ENCODE results near the gene ZNF684. TPM values are rescaled to one million over a fixed set of nuclear protein-coding genes. Genes with fewer than 3 reads are reported as not detected.
A peak's percentile ranks its signal among the peaks of the same experiment; 100 is the strongest.
"Not testable (repeated sequence)": the region's sequence is repeated elsewhere in the genome, so short reads cannot be mapped to it uniquely, and the experiment has no call there.

ZNF684 gene
- 1 to 10 TPM; 1.3 to 6.6 (median 3.7) TPM for total RNA-seq
- 1 to 10 TPM; 2.5 to 3.6 TPM for polyA plus RNA-seq
- total RNA-seq = 3.0 reads per million, percentile 16 among the genes with 10 or more reads in this experiment

- DNase-seq = peak; percentile 57 to 87 (median 81)
- POLR2A ChIA-PET = interaction anchor here (0.6 to 2.4 kb wide), 18 partner anchors 9 to 471 kb away, joined by 3 to 20 read pairs (median 3); partner anchors contain the start of genes CITED4, EXO5, NFYC and ZFP69
- peak within 1 kb of the TSS; percentile 59 to 96 (median 93) for H3K27ac Mint-ChIP-seq
- Histone ChIP-seq H3K9me3 (ENCODE audit: control insufficient read depth in 2 of 3, low read length in 3 of 3) (no peaks in the 10 kb centered on the region), H3K27ac (ENCODE audit: low read depth, low read length) (peak within 1 kb of the TSS; percentile 80), H3K4me1 (ENCODE audit: control insufficient read depth in 2 of 2, insufficient read depth in 2 of 2, low read length in 2 of 2) (peaks cover 14 to 17% of the 10 kb centered on the region in 2 donors), H3K36me3 (ENCODE audit: control insufficient read depth in 2 of 3, insufficient read depth in 3 of 3, low read length in 3 of 3) (no peaks in the 10 kb centered on the region), H3K4me3 (ENCODE audit: low read length) (peak within 1 kb of the TSS; percentile 78), H3K27me3 (ENCODE audit: control insufficient read depth in 2 of 2, insufficient read depth in 2 of 2, low read length in 2 of 2) (no peaks in the 10 kb centered on the region)
- peaks cover 22 to 29% (median 25%) of the 10 kb centered on the region in 7 donors for H3K4me1 Mint-ChIP-seq
- H3K27me3 Mint-ChIP-seq = peaks cover 4 to 24% (median 17%) of the 10 kb centered on the region in 5 donors
- peak; percentile 99 for ATAC-seq
- peaks cover 0 to 25% (median 11%) of the 10 kb centered on the region in 5 donors for H3K36me3 Mint-ChIP-seq
- intact Hi-C loops (cut with micrococcal nuclease) = loop anchor here (1.0 to 5.0 kb wide), 14 partner anchors 23 to 839 kb away; partner anchors contain the start of genes EXO5 (in 2 of the 2), NFYC (in 2 of the 2), RIMS3 (in 2 of the 2) and RLF (in 2 of the 2)
- H3K9me3 Mint-ChIP-seq = peaks cover 2 to 35% (median 8%) of the 10 kb centered on the region in 11 donors
- CTCF ChIA-PET = interaction anchor here (1.0 to 1.4 kb wide), 2 partner anchors 22 to 93 kb away, joined by 3 read pairs; no protein-coding TSS in a partner anchor
- H3K4me3 Mint-ChIP-seq = peak within 1 kb of the TSS; percentile 89 to 100 (median 98)
Observed at GRCh38 chr1:40531381-40532061, at the start of gene ZNF684. ZNF684 (plus strand) TSS chr1:40531637; CDS start chr1:40533167, 1,530 bp downstream.

- no peaks in the 10 kb centered on the region for H3K4me1 Mint-ChIP-seq
Observed at GRCh38 chr1:40495315-40495903, 36.0 kb upstream of the ZNF684 start.

GRCh38 chr1:40502651-40503050 is 28.8 kb upstream of the ZNF684 start:
- H3K4me3 ChIP-seq (ENCODE audit: low read length); POLR2A ChIA-PET; H3K4me3 Mint-ChIP-seq; H3K27ac ChIP-seq (ENCODE audit: low read depth, low read length); H3K4me1 ChIP-seq (ENCODE audit: control insufficient read depth in 2 of 2, insufficient read depth in 2 of 2, low read length in 2 of 2); DNase-seq; H3K27ac Mint-ChIP-seq; H3K27me3 Mint-ChIP-seq; CTCF ChIA-PET; H3K36me3 ChIP-seq (ENCODE audit: control insufficient read depth in 2 of 3, insufficient read depth in 3 of 3, low read length in 3 of 3); H3K27me3 ChIP-seq (ENCODE audit: control insufficient read depth in 2 of 2, insufficient read depth in 2 of 2, low read length in 2 of 2); ATAC-seq; intact Hi-C loops (cut with micrococcal nuclease): not testable (repeated sequence)
- Mint-ChIP-seq H3K9me3 (peaks cover 14 to 95% (median 60%) of the 10 kb centered on the region in 11 donors), H3K4me1 (peaks cover 0 to 12% (median 1%) of the 10 kb centered on the region in 7 donors), H3K36me3 (peaks cover 24 to 69% (median 64%) of the 10 kb centered on the region in 5 donors)
- peaks cover 4 to 64% (median 21%) of the 10 kb centered on the region in 3 experiments for H3K9me3 ChIP-seq (ENCODE audit: control insufficient read depth in 2 of 3, low read length in 3 of 3)

More at GRCh38 chr1:40495315-40495903, 36.0 kb upstream of the ZNF684 start:
- ChIA-PET POLR2A (no interaction called here), CTCF (no interaction called here)
- Histone ChIP-seq H3K4me3 (ENCODE audit: low read length) (no peak overlapping the region), H3K27me3 (ENCODE audit: control insufficient read depth in 2 of 2, insufficient read depth in 2 of 2, low read length in 2 of 2) (no peaks in the 10 kb centered on the region), H3K36me3 (ENCODE audit: control insufficient read depth in 2 of 3, insufficient read depth in 3 of 3, low read length in 3 of 3) (peaks cover 0 to 49% (median 9%) of the 10 kb centered on the region in 3 experiments), H3K9me3 (ENCODE audit: control insufficient read depth in 2 of 3, low read length in 3 of 3) (peaks cover 4 to 66% (median 22%) of the 10 kb centered on the region in 3 experiments), H3K27ac (ENCODE audit: low read depth, low read length) (no peak overlapping the region), H3K4me1 (ENCODE audit: control insufficient read depth in 2 of 2, insufficient read depth in 2 of 2, low read length in 2 of 2) (no peaks in the 10 kb centered on the region)
- peaks cover 23 to 86% (median 67%) of the 10 kb centered on the region in 11 donors for H3K9me3 Mint-ChIP-seq
- intact Hi-C loops (cut with micrococcal nuclease) = no loop called here
- no peaks in the 10 kb centered on the region for H3K27me3 Mint-ChIP-seq
- DNase-seq (no peak), ATAC-seq (no peak)
- no peak overlapping the region for H3K27ac Mint-ChIP-seq
- peaks cover 39 to 79% (median 77%) of the 10 kb centered on the region in 5 donors for H3K36me3 Mint-ChIP-seq
- no peak overlapping the region for H3K4me3 Mint-ChIP-seq

GRCh38 chr1:40507973-40508372 is 23.5 kb upstream of the ZNF684 start:
- intact Hi-C loops (cut with micrococcal nuclease) = loop anchor here (1.0 kb wide), 4 partner anchors 23 to 59 kb away; partner anchors contain the start of genes ZFP69 (in 2 of the 2), ZNF684 (in 2 of the 2) and ZFP69B (in 1 of the 2)
- no peaks in the 10 kb centered on the region for H3K27me3 Mint-ChIP-seq
- peaks cover 9 to 20% (median 12%) of the 10 kb centered on the region in 7 donors for H3K4me1 Mint-ChIP-seq
- peak overlapping the region; percentile 76 to 93 (median 91) for H3K4me3 Mint-ChIP-seq
- H3K4me3 ChIP-seq (ENCODE audit: low read length) = peak overlapping the region; percentile 70
- H3K27ac Mint-ChIP-seq = peak overlapping the region; percentile 44 to 91 (median 72)
- CTCF ChIA-PET = no interaction called here
- H3K36me3 Mint-ChIP-seq = peaks cover 19 to 60% (median 43%) of the 10 kb centered on the region in 5 donors
- peaks cover 0 to 29% (median 8%) of the 10 kb centered on the region in 3 experiments for H3K9me3 ChIP-seq (ENCODE audit: control insufficient read depth in 2 of 3, low read length in 3 of 3)
- H3K27me3 ChIP-seq (ENCODE audit: control insufficient read depth in 2 of 2, insufficient read depth in 2 of 2, low read length in 2 of 2) = no peaks in the 10 kb centered on the region
- DNase-seq = no peak
- H3K27ac ChIP-seq (ENCODE audit: low read depth, low read length) = peak overlapping the region; percentile 68
- ATAC-seq = no peak
- POLR2A ChIA-PET = interaction anchor here (0.6 to 2.4 kb wide), 3 partner anchors 24 to 1838 kb away, joined by 3 to 20 read pairs (median 6); partner anchors contain the start of genes NFYC and ZNF684
- peaks cover 0 to 8% (median 0%) of the 10 kb centered on the region in 3 experiments for H3K36me3 ChIP-seq (ENCODE audit: control insufficient read depth in 2 of 3, insufficient read depth in 3 of 3, low read length in 3 of 3)
- no peaks in the 10 kb centered on the region for H3K4me1 ChIP-seq (ENCODE audit: control insufficient read depth in 2 of 2, insufficient read depth in 2 of 2, low read length in 2 of 2)
- peaks cover 7 to 77% (median 38%) of the 10 kb centered on the region in 11 donors for H3K9me3 Mint-ChIP-seq

GRCh38 chr1:40508375-40509341 is 22.8 kb upstream of the ZNF684 start, which contains the start of gene EXO5:
EXO5 (plus strand) TSS chr1:40508767; CDS start chr1:40514545, 5,778 bp downstream.
- Mint-ChIP-seq H3K27ac (peak within 1 kb of the TSS; percentile 44 to 91 (median 74)), H3K4me1 (peaks cover 9 to 18% (median 12%) of the 10 kb centered on the region in 7 donors), H3K27me3 (no peaks in the 10 kb centered on the region), H3K36me3 (peaks cover 18 to 58% (median 38%) of the 10 kb centered on the region in 5 donors), H3K9me3 (peaks cover 6 to 74% (median 32%) of the 10 kb centered on the region in 11 donors), H3K4me3 (peak within 1 kb of the TSS; percentile 76 to 93 (median 91))
- Histone ChIP-seq H3K4me1 (ENCODE audit: control insufficient read depth in 2 of 2, insufficient read depth in 2 of 2, low read length in 2 of 2) (no peaks in the 10 kb centered on the region), H3K4me3 (ENCODE audit: low read length) (peak within 1 kb of the TSS; percentile 70), H3K27me3 (ENCODE audit: control insufficient read depth in 2 of 2, insufficient read depth in 2 of 2, low read length in 2 of 2) (no peaks in the 10 kb centered on the region), H3K36me3 (ENCODE audit: control insufficient read depth in 2 of 3, insufficient read depth in 3 of 3, low read length in 3 of 3) (peaks cover 0 to 8% (median 0%) of the 10 kb centered on the region in 3 experiments), H3K9me3 (ENCODE audit: control insufficient read depth in 2 of 3, low read length in 3 of 3) (peaks cover 0 to 22% (median 8%) of the 10 kb centered on the region in 3 experiments), H3K27ac (ENCODE audit: low read depth, low read length) (peak within 1 kb of the TSS; percentile 68)
- intact Hi-C loops (cut with micrococcal nuclease) = loop anchor here (1.0 kb wide), 4 partner anchors 23 to 59 kb away; partner anchors contain the start of genes ZFP69 (in 2 of the 2), ZNF684 (in 2 of the 2) and ZFP69B (in 1 of the 2)
- peak; percentile 99 for ATAC-seq
- ChIA-PET CTCF (interaction anchor here (1.0 kb wide), 1 partner anchor 23 kb away, joined by 3 read pairs; the partner anchor contains the start of gene ZNF684), POLR2A (interaction anchor here (0.6 to 2.4 kb wide), 5 partner anchors 23 to 1837 kb away, joined by 3 to 20 read pairs (median 4); partner anchors contain the start of genes NFYC and ZNF684)
- peak; percentile 59 to 88 (median 67) for DNase-seq

Measured in naive thymus-derived CD4-positive, alpha-beta T cell (primary cell).